Fibroblast of lung (primary cell): ENCODE data around the gene HHAT. TPM values are rescaled to one million over a fixed set of nuclear protein-coding genes. Genes with fewer than 3 reads are reported as not detected.

Source experiments
- DNase-seq, 2 donors: peaks; one replicate each; pipeline versions ENCODE4 v3.0.0 to v3.0.0-alpha.2; 2010; ENCODE audit warnings: low read depth in 2 of 2
- H2AFZ ChIP-seq: 2 replicates; pipeline ENCODE4 v1.5.1; 2012; ENCODE audit warnings: low read length, control low read depth, inconsistent platforms
- H3K27ac ChIP-seq: 2 replicates; pipeline ENCODE4 v1.5.1; 2011; ENCODE audit warnings: low read length, control low read depth; ENCODE audit not compliant: insufficient read depth
- H3K27me3 ChIP-seq: 2 replicates; pipeline ENCODE4 v1.5.1; 2011; ENCODE audit warnings: mild to moderate bottlenecking, low read length; ENCODE audit not compliant: control insufficient read depth, insufficient read depth
- H3K36me3 ChIP-seq: 2 replicates; pipeline ENCODE4 v1.5.1; 2011; ENCODE audit warnings: low read length; ENCODE audit not compliant: control insufficient read depth, insufficient read depth
- H3K4me1 ChIP-seq: 2 replicates; pipeline ENCODE4 v1.5.1; 2011; ENCODE audit warnings: low read length; ENCODE audit not compliant: control insufficient read depth, insufficient read depth; ENCODE audit errors: extremely low read depth
- H3K4me2 ChIP-seq: 2 replicates; pipeline ENCODE4 v1.5.1; 2011; ENCODE audit warnings: low read length, control low read depth; ENCODE audit not compliant: insufficient read depth; ENCODE audit errors: extremely low read depth
- H3K4me3 ChIP-seq, 4 experiments: fragments of 200-600 bp in 1 of 4; sonication (generic) in 1 of 4; replicated peaks in 1 of 4; 2 replicates each; pipeline ENCODE4 v1.5.1; 2011 to 2016; ENCODE audit warnings: low read length in 4 of 4, low read depth in 3 of 4, mild to moderate bottlenecking in 3 of 4, control low read depth in 2 of 4, inconsistent platforms in 1 of 4, mixed read lengths in 1 of 4; ENCODE audit not compliant: insufficient read depth in 1 of 4; ENCODE audit errors: control extremely low read depth in 1 of 4
- H3K79me2 ChIP-seq: 2 replicates; pipeline ENCODE4 v1.5.1; 2012; ENCODE audit warnings: mild to moderate bottlenecking, low read length, inconsistent platforms; ENCODE audit not compliant: control insufficient read depth, insufficient read depth
- H3K9ac ChIP-seq: 2 replicates; pipeline ENCODE4 v1.5.1; 2011; ENCODE audit warnings: mild to moderate bottlenecking, low read length, control low read depth; ENCODE audit not compliant: insufficient read depth
- H3K9me3 ChIP-seq: 2 replicates; pipeline ENCODE4 v1.5.1; 2012; ENCODE audit warnings: low read depth, low read length; ENCODE audit not compliant: control insufficient read depth, insufficient read depth
- H4K20me1 ChIP-seq: 2 replicates; pipeline ENCODE4 v1.5.1; 2011; ENCODE audit warnings: low read length; ENCODE audit not compliant: control insufficient read depth, insufficient read depth; ENCODE audit errors: extremely low read depth
- CTCF ChIP-seq, 2 donors: IDR thresholded peaks in 1 of 2; conservative IDR thresholded peaks in 1 of 2; 1 replicate in 1 of 2; 2 replicates in 1 of 2; pipeline ENCODE4 v1.5.1; 2011 to 2012; ENCODE audit warnings: low read length in 2 of 2, control low read depth in 1 of 2, inconsistent platforms in 1 of 2, low read depth in 1 of 2, mild to moderate bottlenecking in 1 of 2
- EZH2 ChIP-seq: IDR thresholded peaks from 2 replicates; pipeline ENCODE4 v1.5.1; 2012; ENCODE audit warnings: low read length, control low read depth, mild to moderate bottlenecking; ENCODE audit errors: missing control alignments
- polyA plus RNA-seq, 2 donors: library from polyadenylated mRNA; depleted of rRNA in 1 of 2; stranded (reverse) in 1 of 2; unstranded in 1 of 2; fragments of >200 nt; gene quantifications; 2 replicates each; pipeline ENCODE4 v1.2.1, GENCODE V29; 2011 to 2012; ENCODE audit warnings: missing spikeins in 1 of 2
- total RNA-seq: library from RNA; depleted of rRNA; stranded (reverse); fragments of >200 nt; gene quantifications from 2 replicates; pipeline ENCODE4 v1.2.1, GENCODE V29; 2014

The HHAT gene
- total and polyA plus RNA-seq, 2 donors (not counting 1 experiment from before 2014, with no cell fraction given), result 3.6 to 4.8 TPM

- Histone ChIP-seq H2AFZ (no peak overlapping the region), H3K27ac (no peak overlapping the region), H3K36me3 (no peaks in the 10 kb centered on the region), H4K20me1 (no peaks in the 10 kb centered on the region), H3K4me2 (no peak overlapping the region), H3K4me1 (no peaks in the 10 kb centered on the region), H3K9ac (no peak overlapping the region), H3K4me3 (no peak overlapping the region), H3K79me2 (no peaks in the 10 kb centered on the region), H3K9me3 (no peaks in the 10 kb centered on the region), H3K27me3 (no peaks in the 10 kb centered on the region)
- TF ChIP-seq EZH2, result no peak
- no peak for TF ChIP-seq CTCF (conservative IDR thresholded peaks at IDR 0.05 in 1 of 2, IDR thresholded peaks at IDR 0.05 in 1 of 2; ENCODE audit: low read depth in 1 of 2, low read length in 2 of 2)
- no peak for DNase-seq
Measured at GRCh38 chr1:210428696-210429095, 100.0 kb downstream of the HHAT start.

- no peak overlapping the region for H3K9ac ChIP-seq
- H3K27me3 ChIP-seq, result no peaks in the 10 kb centered on the region
- no peak overlapping the region for H2AFZ ChIP-seq
- no peak overlapping the region for H3K4me3 ChIP-seq
- peak in 1 of 2 donors; percentile 45 for DNase-seq
- TF ChIP-seq EZH2 (no peak), CTCF (conservative IDR thresholded peaks at IDR 0.05 in 1 of 2, IDR thresholded peaks at IDR 0.05 in 1 of 2; ENCODE audit: low read depth in 1 of 2, low read length in 2 of 2) (no peak)
- peaks cover 3% of the 10 kb centered on the region for H3K4me1 ChIP-seq
- no peaks in the 10 kb centered on the region for H3K9me3 ChIP-seq
- H4K20me1 ChIP-seq, result no peaks in the 10 kb centered on the region
- no peak overlapping the region for H3K27ac ChIP-seq
- H3K79me2 ChIP-seq, result no peaks in the 10 kb centered on the region
- H3K36me3 ChIP-seq, result no peaks in the 10 kb centered on the region
- no peak overlapping the region for H3K4me2 ChIP-seq
Measured at GRCh38 chr1:210434223-210434622, 105.5 kb downstream of the HHAT start.

GRCh38 chr1:210437111-210437510 is 108.4 kb downstream of the HHAT start:
- no peak overlapping the region for H2AFZ ChIP-seq
- H3K4me3 ChIP-seq, result no peak overlapping the region
- TF ChIP-seq EZH2, result no peak
- no peak for TF ChIP-seq CTCF (conservative IDR thresholded peaks at IDR 0.05 in 1 of 2, IDR thresholded peaks at IDR 0.05 in 1 of 2; ENCODE audit: low read depth in 1 of 2, low read length in 2 of 2)
- H3K4me2 ChIP-seq, result no peak overlapping the region
- no peaks in the 10 kb centered on the region for H4K20me1 ChIP-seq
- H3K27me3 ChIP-seq, result no peaks in the 10 kb centered on the region
- H3K9ac ChIP-seq, result no peak overlapping the region
- H3K36me3 ChIP-seq, result no peaks in the 10 kb centered on the region
- peaks cover 6% of the 10 kb centered on the region for H3K4me1 ChIP-seq
- no peak overlapping the region for H3K27ac ChIP-seq
- no peak for DNase-seq
- no peaks in the 10 kb centered on the region for H3K9me3 ChIP-seq
- H3K79me2 ChIP-seq, result no peaks in the 10 kb centered on the region
